SU-DHL-6 (cell line): ENCODE measurements around the gene TALDO1.

ENCODE experiments used
- H2AFZ ChIP-seq: fragments of 200-600 bp; sonication (generic); 2 replicates; pipeline ENCODE4 v1.6.1; 2014; ENCODE audit warnings: low read depth, mild to moderate bottlenecking, moderate library complexity, mixed read lengths, antibody characterized with exemption, low read length; ENCODE audit not compliant: severe bottlenecking
- H3F3A ChIP-seq: fragments of 200-600 bp; shearing (Covaris generic); 2 replicates; pipeline ENCODE4 v1.6.0; 2016; ENCODE audit warnings: antibody characterized with exemption, mild to moderate bottlenecking; ENCODE audit not compliant: insufficient read depth
- H3K27ac ChIP-seq: fragments of 200-600 bp; sonication (generic); 2 replicates; pipeline ENCODE4 v1.5.1; 2016; ENCODE audit warnings: low read depth, mild to moderate bottlenecking, low read length, moderate library complexity, mixed read lengths
- H3K27me3 ChIP-seq: fragments of 200-600 bp; sonication (generic), shearing (Covaris generic); 2 replicates; pipeline ENCODE4 v1.6.0; 2014; ENCODE audit warnings: mild to moderate bottlenecking, low read length
- H3K36me3 ChIP-seq: fragments of 200-600 bp; sonication (generic); 2 replicates; pipeline ENCODE4 v1.6.1; 2014; ENCODE audit warnings: mild to moderate bottlenecking, low read length, mixed read lengths
- H3K4me2 ChIP-seq: fragments of 300-600, 200-600 bp; shearing (Covaris generic), sonication (generic); 2 replicates; pipeline ENCODE4 v1.6.0; 2014; ENCODE audit warnings: low read length, low read depth, mild to moderate bottlenecking; ENCODE audit not compliant: poor library complexity, severe bottlenecking
- H3K4me3 ChIP-seq: fragments of 200-600 bp; sonication (generic); 2 replicates; pipeline ENCODE4 v1.5.1; 2014; ENCODE audit warnings: antibody characterized with exemption, low read length, mild to moderate bottlenecking, mixed read lengths; ENCODE audit not compliant: insufficient read depth, poor library complexity, severe bottlenecking
- H3K79me2 ChIP-seq: fragments of 200-600 bp; sonication (generic); 2 replicates; pipeline ENCODE4 v1.6.1; 2014; ENCODE audit warnings: mild to moderate bottlenecking, low read length, moderate library complexity; ENCODE audit not compliant: insufficient read depth
- H3K9ac ChIP-seq: fragments of 200-600 bp; sonication (generic); 2 replicates; pipeline ENCODE4 v1.7.0; 2014; ENCODE audit warnings: mild to moderate bottlenecking, low read length
- H3K9me2 ChIP-seq: fragments of 200-600 bp; sonication (generic); replicated peaks from 2 replicates; pipeline ENCODE4 v1.6.1; 2014; ENCODE audit warnings: low read length; ENCODE audit not compliant: insufficient read depth
- H3K9me3 ChIP-seq: fragments of 200-600 bp; sonication (generic); 2 replicates; pipeline ENCODE4 v1.6.1; 2014; ENCODE audit warnings: low read length, mixed read lengths; ENCODE audit not compliant: insufficient read depth
- H4K20me1 ChIP-seq: fragments of 200-600 bp; sonication (generic); 2 replicates; pipeline ENCODE4 v1.6.1; 2014; ENCODE audit warnings: low read depth, mild to moderate bottlenecking, antibody characterized with exemption, low read length, moderate library complexity, mixed read lengths
- EZH2phosphoT487 ChIP-seq: fragments of 200-600 bp; sonication (generic), shearing (Covaris generic); conservative IDR thresholded peaks from 2 replicates; pipeline ENCODE4 v1.6.1; 2018; ENCODE audit warnings: mild to moderate bottlenecking, antibody characterized with exemption, low read length, moderate library complexity, mixed read lengths
- TF ChIP-seq, protein P1 (sequence below): fragments of 200-600 bp; sonication (generic); IDR thresholded peaks from one replicate; pipeline ENCODE4 v1.5.1; 2017; ENCODE audit warnings: antibody characterized with exemption, mild to moderate bottlenecking, low read length, moderate library complexity; ENCODE audit not compliant: insufficient read depth, poor library complexity, severe bottlenecking

Gene TALDO1

DNA sequence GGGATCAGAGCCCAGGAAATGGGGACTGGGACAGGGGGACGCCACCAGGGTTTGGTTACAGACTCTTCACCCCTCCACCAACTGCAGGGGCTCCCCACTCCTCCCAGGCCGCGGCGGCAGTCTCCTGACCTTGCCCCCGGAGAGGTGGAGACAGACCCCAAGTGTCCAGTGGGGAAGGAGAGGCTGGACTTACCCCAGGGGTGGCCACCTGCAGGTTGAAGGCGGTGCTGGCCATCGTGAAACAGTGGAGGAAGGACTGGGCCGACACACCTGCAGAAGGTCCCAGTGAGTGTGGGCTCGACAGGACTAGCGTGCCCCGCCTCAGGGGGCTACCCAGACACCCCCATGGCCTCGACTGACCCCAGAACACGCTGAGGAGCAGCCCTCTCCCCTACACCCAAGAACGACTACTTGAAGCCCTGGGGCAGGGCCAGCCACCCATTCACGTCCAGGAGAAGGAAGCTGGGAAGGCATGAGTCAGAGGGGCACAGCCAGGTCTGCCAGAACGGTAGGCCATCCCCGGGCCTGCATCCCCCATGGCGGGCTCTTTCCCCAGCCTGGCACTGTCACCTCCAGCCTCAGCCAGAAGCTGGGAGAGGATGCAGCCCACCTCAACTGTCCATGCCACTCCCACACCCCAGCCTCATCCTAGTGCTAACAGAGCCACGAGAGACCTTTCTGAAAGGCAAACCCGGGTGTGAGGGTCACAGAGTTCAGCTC, 27.8 kb downstream of the TALDO1 start:
- Histone ChIP-seq H3K9ac (no peak overlapping the region), H3K36me3 (no peaks in the 10 kb centered on the region), H3K27ac (no peak overlapping the region), H3K4me2 (peak overlapping the region; percentile 93), H2AFZ (no peak overlapping the region), H3K79me2 (peaks cover 56% of the 10 kb centered on the region), H3K9me2 (no peaks in the 10 kb centered on the region), H3F3A (no peaks in the 10 kb centered on the region), H3K9me3 (no peaks in the 10 kb centered on the region), H3K27me3 (no peaks in the 10 kb centered on the region), H3K4me3 (no peak overlapping the region), H4K20me1 (no peaks in the 10 kb centered on the region)
- TF ChIP-seq, protein P1, sequence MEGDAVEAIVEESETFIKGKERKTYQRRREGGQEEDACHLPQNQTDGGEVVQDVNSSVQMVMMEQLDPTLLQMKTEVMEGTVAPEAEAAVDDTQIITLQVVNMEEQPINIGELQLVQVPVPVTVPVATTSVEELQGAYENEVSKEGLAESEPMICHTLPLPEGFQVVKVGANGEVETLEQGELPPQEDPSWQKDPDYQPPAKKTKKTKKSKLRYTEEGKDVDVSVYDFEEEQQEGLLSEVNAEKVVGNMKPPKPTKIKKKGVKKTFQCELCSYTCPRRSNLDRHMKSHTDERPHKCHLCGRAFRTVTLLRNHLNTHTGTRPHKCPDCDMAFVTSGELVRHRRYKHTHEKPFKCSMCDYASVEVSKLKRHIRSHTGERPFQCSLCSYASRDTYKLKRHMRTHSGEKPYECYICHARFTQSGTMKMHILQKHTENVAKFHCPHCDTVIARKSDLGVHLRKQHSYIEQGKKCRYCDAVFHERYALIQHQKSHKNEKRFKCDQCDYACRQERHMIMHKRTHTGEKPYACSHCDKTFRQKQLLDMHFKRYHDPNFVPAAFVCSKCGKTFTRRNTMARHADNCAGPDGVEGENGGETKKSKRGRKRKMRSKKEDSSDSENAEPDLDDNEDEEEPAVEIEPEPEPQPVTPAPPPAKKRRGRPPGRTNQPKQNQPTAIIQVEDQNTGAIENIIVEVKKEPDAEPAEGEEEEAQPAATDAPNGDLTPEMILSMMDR = no peak

DNA sequence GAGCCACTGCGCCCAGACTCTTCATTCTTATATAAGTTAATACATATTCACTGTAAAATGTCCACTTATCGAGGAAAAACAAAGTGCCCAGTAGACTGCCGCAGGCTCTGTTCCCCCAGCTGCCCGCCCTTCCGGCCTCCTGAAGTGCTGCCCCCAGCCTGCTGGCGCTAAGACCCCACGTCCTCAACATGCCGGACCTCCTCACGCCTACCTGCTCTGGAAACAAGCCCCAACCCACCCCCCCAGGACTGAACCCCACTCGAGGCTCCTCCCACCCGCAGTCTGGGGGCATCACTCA, 28.9 kb downstream of the TALDO1 start:
- H3F3A ChIP-seq = no peaks in the 10 kb centered on the region
- no peaks in the 10 kb centered on the region for H3K36me3 ChIP-seq
- no peak overlapping the region for H2AFZ ChIP-seq
- TF ChIP-seq EZH2phosphoT487 = no peak
- TF ChIP-seq, protein P1 = no peak
- H3K9me3 ChIP-seq = no peaks in the 10 kb centered on the region
- H3K79me2 ChIP-seq = peaks cover 56% of the 10 kb centered on the region
- H3K9ac ChIP-seq = peak overlapping the region; percentile 100
- H3K27me3 ChIP-seq = no peaks in the 10 kb centered on the region
- H3K9me2 ChIP-seq = no peaks in the 10 kb centered on the region
- H4K20me1 ChIP-seq = no peaks in the 10 kb centered on the region
- H3K4me3 ChIP-seq = peak overlapping the region; percentile 99
- peak overlapping the region; percentile 93 for H3K4me2 ChIP-seq
- peak overlapping the region; percentile 57; the same call in 1 of the 2 replicates for H3K27ac ChIP-seq

GRCh38 chr11:776561-777287, 29.5 kb downstream of the TALDO1 start:
- H3K9me3 ChIP-seq = no peaks in the 10 kb centered on the region
- peak overlapping the region; percentile 77 for H3K27ac ChIP-seq
- H3K79me2 ChIP-seq = peaks cover 56% of the 10 kb centered on the region
- no peaks in the 10 kb centered on the region for H3K9me2 ChIP-seq
- H3F3A ChIP-seq = no peaks in the 10 kb centered on the region
- peak overlapping the region; percentile 25 for H2AFZ ChIP-seq
- TF ChIP-seq, protein P1 = no peak
- no peak for TF ChIP-seq EZH2phosphoT487
- H3K9ac ChIP-seq = peak overlapping the region; percentile 100
- peak overlapping the region; percentile 99 for H3K4me3 ChIP-seq
- no peaks in the 10 kb centered on the region for H3K36me3 ChIP-seq
- no peaks in the 10 kb centered on the region for H3K27me3 ChIP-seq
- no peaks in the 10 kb centered on the region for H4K20me1 ChIP-seq
- peak overlapping the region; percentile 93 for H3K4me2 ChIP-seq
